HepG2 (cell line): Measurements from ENCODE around the gene CNNM1. TPM values are rescaled to one million over a fixed set of nuclear protein-coding genes. Genes with fewer than 3 reads are reported as not detected.

ENCODE experiments used
- ATF3 ChIP-seq: sonication (generic); formaldehyde crosslinking; IDR thresholded peaks from 2 replicates; pipeline ENCODE4 v1.4.0; 2020; ENCODE audit warnings: missing genetic modification reagents
- FOXO1 ChIP-seq: sonication (generic); formaldehyde crosslinking; IDR thresholded peaks from 2 replicates; pipeline ENCODE4 v1.4.0; 2020; ENCODE audit warnings: missing genetic modification reagents
- HDAC1 ChIP-seq: sonication (generic); formaldehyde crosslinking; IDR thresholded peaks from 2 replicates; pipeline ENCODE4 v1.5.1; 2020; ENCODE audit warnings: mild to moderate bottlenecking, missing genetic modification reagents
- MIXL1 ChIP-seq: IDR thresholded peaks from 2 replicates; pipeline ENCODE4 v1.6.1; 2016
- MXI1 ChIP-seq: IDR thresholded peaks from 3 replicates; pipeline ENCODE4 v1.6.1; 2012; ENCODE audit warnings: low read depth, low read length, inconsistent platforms, borderline replicate concordance
- NR1H2 ChIP-seq: sonication (generic); formaldehyde crosslinking; IDR thresholded peaks from 2 replicates; pipeline ENCODE4 v1.8.1; 2022; ENCODE audit warnings: low read depth, missing genetic modification reagents, borderline replicate concordance
- SOX6 ChIP-seq, 2 experiments: fragments of 450-650 bp in 1 of 2; sonication (generic) in 1 of 2; formaldehyde crosslinking in 1 of 2; IDR thresholded peaks; 2 replicates each; pipeline versions ENCODE4 v1.4.0 to v1.6.1; 2017 to 2020; ENCODE audit warnings: antibody characterized with exemption in 1 of 2, mild to moderate bottlenecking in 1 of 2, missing genetic modification reagents in 1 of 2
- TBX3 ChIP-seq: fragments of 450-650 bp; IDR thresholded peaks from 2 replicates; pipeline ENCODE4 v1.6.1; 2017; ENCODE audit warnings: antibody characterized with exemption, mild to moderate bottlenecking, inconsistent platforms, borderline replicate concordance
- TEAD3 ChIP-seq: optimal IDR thresholded peaks from 2 replicates; pipeline ENCODE3; 2016; ENCODE audit warnings: borderline replicate concordance
- ZBTB20 ChIP-seq: sonication (generic); formaldehyde crosslinking; IDR thresholded peaks from 2 replicates; pipeline ENCODE4 v1.8.1; 2023; ENCODE audit warnings: missing genetic modification reagents, low read depth, mild to moderate bottlenecking, borderline replicate concordance
- ZBTB40 ChIP-seq, 2 experiments: fragments of 450-650 bp in 1 of 2; sonication (generic) in 1 of 2; formaldehyde crosslinking in 1 of 2; IDR thresholded peaks; 2 replicates each; pipeline versions ENCODE4 v1.6.1 to v1.8.0; 2016 to 2022; ENCODE audit warnings: antibody characterized with exemption in 1 of 2, mild to moderate bottlenecking in 1 of 2, missing genetic modification reagents in 1 of 2
- ZNF83 ChIP-seq: sonication (generic); formaldehyde crosslinking; IDR thresholded peaks from 2 replicates; pipeline ENCODE4 v1.4.0; 2020; ENCODE audit warnings: missing genetic modification reagents, mild to moderate bottlenecking, borderline replicate concordance
- ZSCAN20 ChIP-seq: sonication (generic); formaldehyde crosslinking; IDR thresholded peaks from 2 replicates; pipeline ENCODE4 v1.4.0; 2020; ENCODE audit warnings: missing genetic modification reagents, mild to moderate bottlenecking, borderline replicate concordance
- polyA plus RNA-seq, 8 experiments: library from polyadenylated mRNA; depleted of rRNA in 3 of 8; stranded (reverse) in 7 of 8; unstranded in 1 of 8; fragments of >200 nt; fragmentation: Illumina TruSeq in 4 of 8; extraction: Trizol in 4 of 8; gene quantifications; 2 replicates each; pipeline versions ENCODE4 v1.2.1 to v1.2.3, GENCODE V29; 2011 to 2016; ENCODE audit warnings: low read depth in 4 of 8, missing spikeins in 1 of 8, mixed read lengths in 1 of 8; ENCODE audit not compliant: insufficient read depth in 1 of 8
- total RNA-seq, 5 experiments: library from RNA; depleted of rRNA; stranded (reverse); fragments of >200 nt; fragmentation: Illumina TruSeq; extraction: Trizol; gene quantifications; 2 replicates each; pipeline ENCODE4 v1.2.3, GENCODE V29; 2016; ENCODE audit warnings: low read depth in 1 of 5

The CNNM1 gene
- total and polyA plus RNA-seq, 2 of the 13 experiments (the other 11 are each of a cell fraction or from before 2014, with no cell fraction given): 4.3 to 9.6 TPM

- peak; percentile 82; the same call in 1 of the 2 replicates for TF ChIP-seq HDAC1
- no peak for TF ChIP-seq ZSCAN20
- TF ChIP-seq NR1H2 (CRISPR knock-in tag): 0 out of 2 replicates have a peak, but pooled peaks have one; percentile 44
- TF ChIP-seq TBX3: no peak
- TF ChIP-seq MXI1: peak; percentile 61; the same call in 1 of the 3 replicates
- TF ChIP-seq TEAD3 (CRISPR knock-in tag): peak; percentile 55
- TF ChIP-seq SOX6 (IDR thresholded peaks at IDR 0.05): no peak
- peak; percentile 64 for TF ChIP-seq SOX6 (CRISPR knock-in tag; IDR thresholded peaks at IDR 0.05)
- no peak for TF ChIP-seq ZNF83
- TF ChIP-seq MIXL1 (CRISPR knock-in tag): no peak
- no peak for TF ChIP-seq FOXO1
- 0 out of 2 replicates have a peak, but pooled peaks have one; percentile 35 for TF ChIP-seq ZBTB20
- TF ChIP-seq ATF3 (CRISPR knock-in tag): no peak
- TF ChIP-seq ZBTB40 (IDR thresholded peaks at IDR 0.05): no peak
- TF ChIP-seq ZBTB40 (CRISPR knock-in tag; IDR thresholded peaks at IDR 0.05): peak; percentile 24; the same call in 1 of the 2 replicates
Observed at GRCh38 chr10:99329304-99329553, at the start of gene CNNM1 (continued).
